HG02610 (cell line): Measurements from ENCODE around the gene MFAP3L.
A peak's percentile ranks its signal among the peaks of the same experiment; 100 is the strongest.

Source experiments
- ATAC-seq: cut with Tn5 transposase; IDR thresholded peaks from one replicate; pipeline ENCODE4 v1.9.1; 2021; ENCODE audit warnings: mild to moderate bottlenecking, moderate library complexity; ENCODE audit not compliant: unreplicated experiment

Gene MFAP3L

GRCh38 chr4:169993531-169993930 is 32.7 kb downstream of the MFAP3L start:
- no peak for ATAC-seq

- ATAC-seq: no peak
Observed at GRCh38 chr4:169988252-169988651, 37.9 kb downstream of the MFAP3L start.

- no peak for ATAC-seq
Observed at GRCh38 chr4:169987327-169988228, 38.6 kb downstream of the MFAP3L start.

- ATAC-seq: no peak
Observed at GRCh38 chr4:169986369-169986768, 39.8 kb downstream of the MFAP3L start.

- ATAC-seq: no peak
Observed at GRCh38 chr4:169985881-169986280, 40.3 kb downstream of the MFAP3L start.

GRCh38 chr4:169984745-169985144 is 41.5 kb downstream of the MFAP3L start:
- no peak for ATAC-seq

GRCh38 chr4:169984173-169984572 is 42.0 kb downstream of the MFAP3L start:
- ATAC-seq: no peak

- ATAC-seq: no peak
Observed at GRCh38 chr4:169976951-169977350, 49.2 kb downstream of the MFAP3L start.

- no peak for ATAC-seq
Observed at GRCh38 chr4:169975838-169976796, 50.1 kb downstream of the MFAP3L start.

GRCh38 chr4:169975131-169975837 is 50.9 kb downstream of the MFAP3L start:
- ATAC-seq: no peak

GRCh38 chr4:169971456-169972015 is 54.7 kb downstream of the MFAP3L start:
- ATAC-seq: no peak

- peak; percentile 65 for ATAC-seq
Observed at GRCh38 chr4:169968999-169969398, 57.2 kb downstream of the MFAP3L start.

GRCh38 chr4:169963998-169964397 is 62.2 kb downstream of the MFAP3L start:
- no peak for ATAC-seq

- ATAC-seq: no peak
Observed at GRCh38 chr4:169959254-169959653, 66.9 kb downstream of the MFAP3L start.

GRCh38 chr4:169958629-169959028 is 67.6 kb downstream of the MFAP3L start:
- ATAC-seq: no peak

GRCh38 chr4:169957785-169958184 is 68.4 kb downstream of the MFAP3L start:
- no peak for ATAC-seq

GRCh38 chr4:169956091-169956843 is 69.9 kb downstream of the MFAP3L start:
- no peak for ATAC-seq

GRCh38 chr4:169955521-169955920 is 70.7 kb downstream of the MFAP3L start:
- ATAC-seq: no peak

GRCh38 chr4:169952236-169953002 is 73.8 kb downstream of the MFAP3L start:
- no peak for ATAC-seq
